Myocyte (in vitro differentiated cells): ENCODE measurements around the gene C1orf35. TPM values are rescaled to one million over a fixed set of nuclear protein-coding genes. Genes with fewer than 3 reads are reported as not detected.

Experiments
- DNase-seq: peaks from one replicate; pipeline ENCODE4 v3.0.0-alpha.2; 2012; ENCODE audit warnings: low read depth
- polyA plus RNA-seq: library from polyadenylated mRNA; unstranded; fragments of >200 nt; gene quantifications from one replicate; pipeline ENCODE4 v1.2.1, GENCODE V29; 2012; ENCODE audit warnings: missing spikeins
- total RNA-seq: library from RNA; depleted of rRNA; stranded (reverse); fragments of >200 nt; gene quantifications from 2 replicates; pipeline ENCODE4 v1.2.3, GENCODE V29; 2014

Gene C1orf35
- total RNA-seq, result 8.1 and 9.3 TPM in 2 replicates
- polyA plus RNA-seq, result 14.5 TPM

- peak; percentile 92 for DNase-seq
These were observed at the start of gene C1orf35 for GRCh38 chr1:228102791-228103620. Gene C1orf35, minus strand, starts transcription at chr1:228103325. Its CDS starts 98 bp downstream, at chr1:228103227.

GRCh38 chr1:228152918-228153258 lies 49.8 kb upstream of the C1orf35 start:
- DNase-seq, result no peak

GRCh38 chr1:228152097-228152917 lies 49.2 kb upstream of the C1orf35 start:
- no peak for DNase-seq

GRCh38 chr1:228151180-228151925 lies 48.2 kb upstream of the C1orf35 start:
- DNase-seq, result no peak

- peak; percentile 39 for DNase-seq
These were observed 47.5 kb upstream of the C1orf35 start for GRCh38 chr1:228150461-228151179.

- no peak for DNase-seq
These were observed 47.0 kb upstream of the C1orf35 start for GRCh38 chr1:228150120-228150460.

- no peak for DNase-seq
These were observed 46.4 kb upstream of the C1orf35 start, which contains the start of gene GJC2 for GRCh38 chr1:228149406-228150119. Gene GJC2, plus strand, starts transcription at chr1:228149930. Its CDS starts 7,829 bp downstream, at chr1:228157759.

GRCh38 chr1:228148935-228149405 lies 45.8 kb upstream of the C1orf35 start:
- DNase-seq, result no peak

GRCh38 chr1:228148196-228148861 lies 45.2 kb upstream of the C1orf35 start:
- no peak for DNase-seq

GRCh38 chr1:228147768-228148167 lies 44.6 kb upstream of the C1orf35 start:
- no peak for DNase-seq

- DNase-seq, result no peak
These were observed 44.1 kb upstream of the C1orf35 start for GRCh38 chr1:228147151-228147693.

- DNase-seq, result no peak
These were observed 43.5 kb upstream of the C1orf35 start for GRCh38 chr1:228146417-228147150.

GRCh38 chr1:228145463-228146416 lies 42.6 kb upstream of the C1orf35 start:
- no peak for DNase-seq

GRCh38 chr1:228144993-228145343 lies 41.8 kb upstream of the C1orf35 start:
- no peak for DNase-seq

GRCh38 chr1:228144193-228144992 lies 41.3 kb upstream of the C1orf35 start:
- no peak for DNase-seq

- DNase-seq, result no peak
These were observed 40.5 kb upstream of the C1orf35 start for GRCh38 chr1:228143480-228144192.
